Panc1 (cell line): ENCODE measurements around the gene HTR4.

ENCODE experiments used
- POLR2AphosphoS5 ChIP-seq: IDR thresholded peaks from 2 replicates; pipeline ENCODE4 v1.6.1; 2012; ENCODE audit warnings: mild to moderate bottlenecking, low read depth, low read length, moderate library complexity
- TCF7L2 ChIP-seq: IDR thresholded peaks from 2 replicates; pipeline ENCODE4 v1.6.1; 2011; ENCODE audit warnings: mild to moderate bottlenecking, low read depth, low read length, inconsistent platforms
- TF ChIP-seq, protein P1 (sequence below): fragments of 450-650 bp; IDR thresholded peaks from 2 replicates; pipeline ENCODE4 v1.5.1; 2017; ENCODE audit warnings: mild to moderate bottlenecking
- TF ChIP-seq, protein P2 (sequence below), 2 experiments: IDR thresholded peaks; 2 replicates each; pipeline ENCODE4 v1.6.1; 2011 to 2012; ENCODE audit warnings: low read depth in 2 of 2, control low read depth in 1 of 2, low read length in 1 of 2, mild to moderate bottlenecking in 1 of 2, moderate library complexity in 1 of 2; ENCODE audit not compliant: insufficient read depth in 1 of 2

DNA sequence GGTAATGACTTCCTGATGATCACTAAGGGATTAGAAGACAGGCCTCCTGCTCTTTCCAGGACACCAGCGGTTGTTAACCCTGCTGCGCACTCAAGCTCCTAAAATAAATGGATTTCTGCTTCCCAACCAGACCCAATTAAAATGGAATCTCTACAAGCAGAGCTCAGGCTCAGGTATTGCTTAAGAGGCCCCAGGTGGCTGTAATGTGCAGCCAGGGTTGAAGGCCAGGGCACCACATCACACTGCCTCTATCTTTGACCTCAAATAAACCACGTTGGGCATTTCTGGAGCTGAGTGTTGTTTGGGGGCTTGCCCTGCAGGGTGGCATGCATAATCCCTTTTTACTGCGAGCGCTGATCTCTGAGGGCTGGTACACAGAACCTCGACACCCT, 162.5 kb downstream of the HTR4 start:
- TF ChIP-seq POLR2AphosphoS5 (no peak), TCF7L2 (no peak)
- TF ChIP-seq, protein P1, sequence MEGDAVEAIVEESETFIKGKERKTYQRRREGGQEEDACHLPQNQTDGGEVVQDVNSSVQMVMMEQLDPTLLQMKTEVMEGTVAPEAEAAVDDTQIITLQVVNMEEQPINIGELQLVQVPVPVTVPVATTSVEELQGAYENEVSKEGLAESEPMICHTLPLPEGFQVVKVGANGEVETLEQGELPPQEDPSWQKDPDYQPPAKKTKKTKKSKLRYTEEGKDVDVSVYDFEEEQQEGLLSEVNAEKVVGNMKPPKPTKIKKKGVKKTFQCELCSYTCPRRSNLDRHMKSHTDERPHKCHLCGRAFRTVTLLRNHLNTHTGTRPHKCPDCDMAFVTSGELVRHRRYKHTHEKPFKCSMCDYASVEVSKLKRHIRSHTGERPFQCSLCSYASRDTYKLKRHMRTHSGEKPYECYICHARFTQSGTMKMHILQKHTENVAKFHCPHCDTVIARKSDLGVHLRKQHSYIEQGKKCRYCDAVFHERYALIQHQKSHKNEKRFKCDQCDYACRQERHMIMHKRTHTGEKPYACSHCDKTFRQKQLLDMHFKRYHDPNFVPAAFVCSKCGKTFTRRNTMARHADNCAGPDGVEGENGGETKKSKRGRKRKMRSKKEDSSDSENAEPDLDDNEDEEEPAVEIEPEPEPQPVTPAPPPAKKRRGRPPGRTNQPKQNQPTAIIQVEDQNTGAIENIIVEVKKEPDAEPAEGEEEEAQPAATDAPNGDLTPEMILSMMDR: no peak
- TF ChIP-seq, protein P2, sequence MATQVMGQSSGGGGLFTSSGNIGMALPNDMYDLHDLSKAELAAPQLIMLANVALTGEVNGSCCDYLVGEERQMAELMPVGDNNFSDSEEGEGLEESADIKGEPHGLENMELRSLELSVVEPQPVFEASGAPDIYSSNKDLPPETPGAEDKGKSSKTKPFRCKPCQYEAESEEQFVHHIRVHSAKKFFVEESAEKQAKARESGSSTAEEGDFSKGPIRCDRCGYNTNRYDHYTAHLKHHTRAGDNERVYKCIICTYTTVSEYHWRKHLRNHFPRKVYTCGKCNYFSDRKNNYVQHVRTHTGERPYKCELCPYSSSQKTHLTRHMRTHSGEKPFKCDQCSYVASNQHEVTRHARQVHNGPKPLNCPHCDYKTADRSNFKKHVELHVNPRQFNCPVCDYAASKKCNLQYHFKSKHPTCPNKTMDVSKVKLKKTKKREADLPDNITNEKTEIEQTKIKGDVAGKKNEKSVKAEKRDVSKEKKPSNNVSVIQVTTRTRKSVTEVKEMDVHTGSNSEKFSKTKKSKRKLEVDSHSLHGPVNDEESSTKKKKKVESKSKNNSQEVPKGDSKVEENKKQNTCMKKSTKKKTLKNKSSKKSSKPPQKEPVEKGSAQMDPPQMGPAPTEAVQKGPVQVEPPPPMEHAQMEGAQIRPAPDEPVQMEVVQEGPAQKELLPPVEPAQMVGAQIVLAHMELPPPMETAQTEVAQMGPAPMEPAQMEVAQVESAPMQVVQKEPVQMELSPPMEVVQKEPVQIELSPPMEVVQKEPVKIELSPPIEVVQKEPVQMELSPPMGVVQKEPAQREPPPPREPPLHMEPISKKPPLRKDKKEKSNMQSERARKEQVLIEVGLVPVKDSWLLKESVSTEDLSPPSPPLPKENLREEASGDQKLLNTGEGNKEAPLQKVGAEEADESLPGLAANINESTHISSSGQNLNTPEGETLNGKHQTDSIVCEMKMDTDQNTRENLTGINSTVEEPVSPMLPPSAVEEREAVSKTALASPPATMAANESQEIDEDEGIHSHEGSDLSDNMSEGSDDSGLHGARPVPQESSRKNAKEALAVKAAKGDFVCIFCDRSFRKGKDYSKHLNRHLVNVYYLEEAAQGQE (IDR thresholded peaks at IDR 0.05; ENCODE audit: insufficient read depth in 1 of 2, low read depth in 2 of 2, low read length in 1 of 2): no peak
